Glutamatergic neuron (in vitro differentiated cells): ENCODE results near the gene FBXW12. TPM values are rescaled to one million over a fixed set of nuclear protein-coding genes. Genes with fewer than 3 reads are reported as not detected.

Experiments
- DNase-seq: peaks from one replicate; pipeline ENCODE4 v3.0.0; 2022
- H3K27ac Mint-ChIP-seq: one replicate; pipeline ENCODE4 v1.8.0; 2020; ENCODE audit warnings: mild to moderate bottlenecking, mixed read lengths, inconsistent platforms; ENCODE audit not compliant: unreplicated experiment
- H3K27me3 Mint-ChIP-seq: one replicate; pipeline ENCODE4 v1.8.0; 2020; ENCODE audit warnings: mild to moderate bottlenecking, moderate library complexity, mixed read lengths, inconsistent platforms; ENCODE audit not compliant: unreplicated experiment
- H3K36me3 Mint-ChIP-seq: one replicate; pipeline ENCODE4 v1.8.0; 2020; ENCODE audit warnings: mild to moderate bottlenecking, mixed read lengths, inconsistent platforms; ENCODE audit not compliant: unreplicated experiment
- H3K4me1 Mint-ChIP-seq: one replicate; pipeline ENCODE4 v1.8.0; 2020; ENCODE audit warnings: mild to moderate bottlenecking, low read depth, mixed read lengths, inconsistent platforms; ENCODE audit not compliant: unreplicated experiment
- H3K4me3 Mint-ChIP-seq: one replicate; pipeline ENCODE4 v1.8.0; 2020; ENCODE audit warnings: mild to moderate bottlenecking, mixed read lengths, inconsistent platforms; ENCODE audit not compliant: unreplicated experiment
- H3K9me3 Mint-ChIP-seq: one replicate; pipeline ENCODE4 v1.8.0; 2020; ENCODE audit warnings: mild to moderate bottlenecking, moderate library complexity, mixed read lengths, inconsistent platforms; ENCODE audit not compliant: unreplicated experiment
- CTCF ChIP-seq: fragments of 200-600 bp; sonication (generic); IDR thresholded peaks from one replicate; pipeline ENCODE4 v1.5.0; 2021; ENCODE audit not compliant: partially characterized antibody, unreplicated experiment
- total RNA-seq: library from RNA; stranded (reverse); fragmentation: NEBNext Ultra II Directional; extraction: Animal tissue kit (Norgen Biotek cat#: 25700); gene quantifications from one replicate; pipeline ENCODE4 v1.2.1, GENCODE V29; 2021; ENCODE audit not compliant: unreplicated experiment

FBXW12 gene
- total RNA-seq, 1 donor from 2014 or later: 0.66 TPM

- DNase-seq: peak; percentile 33
- Mint-ChIP-seq H3K27ac (no peak overlapping the region), H3K27me3 (peaks cover 3% of the 10 kb centered on the region), H3K4me3 (no peak overlapping the region), H3K9me3 (no peaks in the 10 kb centered on the region), H3K36me3 (no peaks in the 10 kb centered on the region), H3K4me1 (peaks cover 19% of the 10 kb centered on the region)
- no peak for TF ChIP-seq CTCF
Observed at GRCh38 chr3:48367201-48367600, 4.8 kb upstream of the FBXW12 start.

- H3K4me1 Mint-ChIP-seq: peaks cover 22% of the 10 kb centered on the region
- no peak for TF ChIP-seq CTCF
- H3K4me3 Mint-ChIP-seq: no peak overlapping the region
- DNase-seq: no peak
- H3K9me3 Mint-ChIP-seq: no peaks in the 10 kb centered on the region
- H3K36me3 Mint-ChIP-seq: no peaks in the 10 kb centered on the region
- H3K27ac Mint-ChIP-seq: no peak overlapping the region
- H3K27me3 Mint-ChIP-seq: peaks cover 3% of the 10 kb centered on the region
Observed at GRCh38 chr3:48369693-48370332, 2.2 kb upstream of the FBXW12 start.

- peaks cover 3% of the 10 kb centered on the region for H3K27me3 Mint-ChIP-seq
- no peak for DNase-seq
- peaks cover 22% of the 10 kb centered on the region for H3K4me1 Mint-ChIP-seq
- no peak for TF ChIP-seq CTCF
- no peak overlapping the region for H3K4me3 Mint-ChIP-seq
- no peak overlapping the region for H3K27ac Mint-ChIP-seq
- no peaks in the 10 kb centered on the region for H3K36me3 Mint-ChIP-seq
- no peaks in the 10 kb centered on the region for H3K9me3 Mint-ChIP-seq
Observed at GRCh38 chr3:48370333-48370713, 1.7 kb upstream of the FBXW12 start.

- no peak for TF ChIP-seq CTCF
- Mint-ChIP-seq H3K27ac (no peak overlapping the region), H3K36me3 (no peaks in the 10 kb centered on the region), H3K4me1 (peaks cover 20% of the 10 kb centered on the region), H3K4me3 (no peak overlapping the region), H3K9me3 (no peaks in the 10 kb centered on the region), H3K27me3 (peaks cover 2% of the 10 kb centered on the region)
- DNase-seq: no peak
Observed at GRCh38 chr3:48372377-48372770, 355 bp downstream of the FBXW12 start.

- Mint-ChIP-seq H3K4me1 (peaks cover 17% of the 10 kb centered on the region), H3K4me3 (no peak overlapping the region), H3K36me3 (no peaks in the 10 kb centered on the region), H3K9me3 (no peaks in the 10 kb centered on the region), H3K27ac (no peak overlapping the region), H3K27me3 (peaks cover 2% of the 10 kb centered on the region)
- no peak for TF ChIP-seq CTCF
- no peak for DNase-seq
Observed at GRCh38 chr3:48372862-48373435, 930 bp downstream of the FBXW12 start.
